ENCODE data around the gene LDLRAP1.
A peak's percentile ranks its signal among the peaks of the same experiment; 100 is the strongest.

LDLRAP1 gene

DNA sequence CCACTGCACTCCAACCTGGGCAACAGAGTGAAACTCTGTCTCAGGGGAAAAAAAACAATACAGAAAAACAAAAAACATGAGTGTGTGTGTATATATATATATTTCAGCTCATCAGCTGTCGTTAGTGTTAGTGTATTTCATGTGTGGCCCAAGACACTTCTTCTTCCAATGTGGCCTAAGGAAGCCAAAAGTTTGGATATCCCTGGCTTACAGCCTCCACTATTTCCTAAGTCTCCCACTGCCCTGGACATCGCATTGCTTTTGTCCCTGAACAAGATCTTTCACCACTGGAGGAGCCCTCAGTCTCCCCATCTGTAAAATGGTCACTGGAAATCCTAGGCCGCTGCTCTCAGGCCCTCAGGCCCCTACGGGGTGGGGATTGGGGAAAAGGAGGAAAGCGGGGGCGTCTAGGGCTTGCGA lies 391 bp upstream of the LDLRAP1 start:
- no peak for DNase-seq (ENCODE audit: low read depth in 2 of 2)

- no peak for DNase-seq (ENCODE audit: low read depth in 2 of 2)
These were observed 898 bp downstream of the LDLRAP1 start for GRCh38 chr1:25544243-25544764.

GRCh38 chr1:25544819-25545218 lies 1.4 kb downstream of the LDLRAP1 start:
- DNase-seq (ENCODE audit: low read depth in 2 of 2) = no peak

DNA sequence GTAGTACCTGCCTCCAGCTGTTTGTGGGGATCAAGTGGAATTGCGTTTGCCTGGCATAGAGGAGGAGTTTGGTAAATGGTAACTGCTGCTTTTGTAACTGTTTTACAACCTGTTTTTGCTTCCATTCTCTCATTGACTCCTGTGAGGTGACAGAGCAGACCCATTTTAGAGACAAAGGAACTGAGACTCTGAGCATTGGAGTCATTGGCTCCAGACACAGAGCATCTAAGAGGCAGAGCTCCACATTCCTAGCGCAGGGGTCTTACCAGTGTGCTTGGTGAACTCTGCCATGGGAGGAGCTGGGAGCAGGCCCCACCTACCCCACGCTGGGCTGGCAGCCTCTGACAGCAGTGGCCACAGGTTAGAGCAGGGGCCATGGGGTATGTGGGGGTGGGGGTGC lies 2.4 kb downstream of the LDLRAP1 start:
- DNase-seq (ENCODE audit: low read depth in 2 of 2) = no peak

DNA sequence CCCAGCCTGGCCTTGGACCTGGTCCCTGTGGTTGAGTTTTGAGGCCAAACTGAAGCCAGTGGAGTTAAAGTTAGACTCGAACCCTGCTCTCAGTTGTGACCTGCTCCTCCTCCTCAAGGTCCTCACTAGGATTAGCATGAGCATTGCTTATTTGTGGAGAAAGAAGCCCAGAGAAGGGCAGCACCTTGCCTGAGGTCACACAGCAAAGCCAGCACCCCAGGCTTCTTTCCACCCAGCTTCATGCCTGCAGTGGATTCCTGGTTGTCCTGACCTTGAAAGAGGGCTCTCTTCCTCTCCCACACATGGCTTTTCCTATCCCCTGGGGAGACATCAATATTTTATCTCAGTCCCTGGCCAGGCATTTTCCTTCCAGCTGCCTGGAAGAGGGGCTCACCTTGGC lies 2.8 kb downstream of the LDLRAP1 start:
- DNase-seq (ENCODE audit: low read depth in 2 of 2) = no peak

- DNase-seq (ENCODE audit: low read depth in 2 of 2) = no peak
These were observed 5.2 kb downstream of the LDLRAP1 start for GRCh38 chr1:25548601-25549000.

DNA sequence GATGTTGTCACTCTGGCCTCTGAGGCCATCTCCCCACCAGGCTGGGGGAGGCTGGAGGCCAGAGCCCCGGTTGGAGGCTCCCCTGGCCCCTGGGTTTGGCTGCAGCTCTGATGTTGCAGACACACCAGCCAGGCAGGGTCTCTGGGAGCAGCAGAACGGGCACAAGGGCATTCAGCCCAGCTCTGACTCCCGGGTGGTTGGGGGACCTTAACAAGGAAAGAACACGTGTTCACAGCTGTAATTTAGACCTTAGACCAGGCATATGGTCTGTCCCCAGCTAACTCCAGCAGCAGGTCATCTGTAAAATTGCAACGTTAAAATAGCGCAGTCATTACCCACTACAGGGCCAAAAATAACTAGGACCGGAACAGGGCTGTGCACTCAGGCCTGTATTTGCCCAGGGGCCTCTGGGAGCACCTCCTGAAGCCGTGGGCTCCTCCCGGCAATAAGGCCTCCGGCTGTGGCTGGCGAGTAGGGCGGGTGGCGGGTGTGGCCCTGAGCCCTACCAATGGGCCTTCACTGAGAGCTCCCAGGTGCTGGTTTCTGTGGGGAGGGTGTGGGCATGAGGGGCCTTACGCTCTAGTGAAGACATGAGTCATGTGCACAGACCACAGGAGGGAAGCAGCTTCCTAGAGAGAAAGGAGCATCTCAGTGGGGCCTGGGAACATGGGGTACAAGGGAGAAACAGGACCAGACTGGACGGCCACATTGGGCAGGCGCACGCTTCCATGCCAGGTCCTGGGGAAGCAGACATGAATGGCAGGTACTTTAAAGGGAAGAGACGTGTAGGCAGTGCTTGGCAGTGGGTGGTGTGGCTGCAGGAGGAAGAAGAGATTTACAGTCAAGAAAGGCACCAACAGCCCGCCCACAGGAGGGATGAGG lies 6.1 kb downstream of the LDLRAP1 start:
- peak in 1 of 2 donors; percentile 47 for DNase-seq (ENCODE audit: low read depth in 2 of 2)

- no peak for DNase-seq (ENCODE audit: low read depth in 2 of 2)
These were observed 6.7 kb downstream of the LDLRAP1 start for GRCh38 chr1:25550155-25550506.

DNA sequence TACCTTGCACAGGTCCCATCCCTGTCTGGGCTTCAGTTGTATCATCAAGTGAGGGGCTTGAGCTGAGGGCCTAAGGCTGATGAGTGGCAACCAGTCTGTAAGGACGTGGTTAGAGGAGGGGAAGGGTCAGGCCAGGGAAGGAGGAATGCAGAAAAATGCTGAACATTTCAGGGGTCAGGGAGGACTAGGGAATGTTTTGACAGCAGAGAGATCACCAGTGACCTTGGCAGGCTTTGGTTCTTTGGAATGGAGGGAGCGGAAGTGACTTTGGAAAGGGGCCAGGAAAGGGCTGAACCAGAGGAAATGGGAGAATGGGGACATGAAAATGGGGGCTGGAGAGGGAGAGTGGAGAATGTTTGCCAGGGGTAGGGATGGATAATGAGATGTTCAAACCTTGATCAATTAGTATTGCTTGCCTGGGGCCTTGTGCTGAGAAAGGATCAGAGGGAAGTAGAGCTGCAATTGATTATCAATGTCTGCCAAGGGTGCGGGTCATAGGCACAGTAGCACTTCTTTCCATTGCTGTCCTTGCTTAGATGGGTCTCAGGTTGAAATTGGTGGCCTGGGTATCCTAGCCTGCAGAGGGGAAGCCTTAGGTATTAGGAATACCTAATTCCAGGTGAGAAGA lies 7.4 kb downstream of the LDLRAP1 start:
- DNase-seq (ENCODE audit: low read depth in 2 of 2) = no peak

DNA sequence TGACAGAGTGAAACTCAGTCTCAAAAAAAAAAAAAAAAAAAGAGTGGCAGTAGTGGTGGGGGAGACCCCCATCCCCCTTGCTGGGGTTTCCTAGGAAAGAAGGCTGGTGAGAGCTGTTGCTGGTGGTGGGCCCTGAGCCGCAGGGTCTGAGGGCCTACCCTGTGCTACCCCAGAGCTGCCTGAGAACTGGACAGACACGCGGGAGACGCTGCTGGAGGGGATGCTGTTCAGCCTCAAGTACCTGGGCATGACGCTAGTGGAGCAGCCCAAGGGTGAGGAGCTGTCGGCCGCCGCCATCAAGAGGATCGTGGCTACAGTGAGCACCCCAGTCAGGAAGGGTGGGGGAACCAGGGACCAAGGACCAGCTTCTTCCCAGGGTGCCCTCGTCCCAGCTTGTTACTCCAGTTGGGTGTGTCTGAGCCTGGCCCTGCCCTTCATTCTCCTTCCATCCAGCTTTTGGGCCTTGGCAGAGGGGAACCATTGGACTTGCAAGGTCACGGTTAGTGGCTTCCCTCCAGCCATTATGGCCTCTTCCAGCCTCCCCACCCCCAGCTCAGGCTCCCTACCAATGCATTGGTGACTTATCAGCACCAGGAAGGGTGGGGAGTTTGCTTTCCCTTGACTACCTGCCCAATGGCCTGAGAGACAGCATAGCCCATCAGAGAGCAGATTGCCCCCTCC lies 10.5 kb downstream of the LDLRAP1 start:
- DNase-seq (ENCODE audit: low read depth in 2 of 2) = no peak

GRCh38 chr1:25554430-25554780 lies 11.0 kb downstream of the LDLRAP1 start:
- DNase-seq (ENCODE audit: low read depth in 2 of 2) = no peak

DNA sequence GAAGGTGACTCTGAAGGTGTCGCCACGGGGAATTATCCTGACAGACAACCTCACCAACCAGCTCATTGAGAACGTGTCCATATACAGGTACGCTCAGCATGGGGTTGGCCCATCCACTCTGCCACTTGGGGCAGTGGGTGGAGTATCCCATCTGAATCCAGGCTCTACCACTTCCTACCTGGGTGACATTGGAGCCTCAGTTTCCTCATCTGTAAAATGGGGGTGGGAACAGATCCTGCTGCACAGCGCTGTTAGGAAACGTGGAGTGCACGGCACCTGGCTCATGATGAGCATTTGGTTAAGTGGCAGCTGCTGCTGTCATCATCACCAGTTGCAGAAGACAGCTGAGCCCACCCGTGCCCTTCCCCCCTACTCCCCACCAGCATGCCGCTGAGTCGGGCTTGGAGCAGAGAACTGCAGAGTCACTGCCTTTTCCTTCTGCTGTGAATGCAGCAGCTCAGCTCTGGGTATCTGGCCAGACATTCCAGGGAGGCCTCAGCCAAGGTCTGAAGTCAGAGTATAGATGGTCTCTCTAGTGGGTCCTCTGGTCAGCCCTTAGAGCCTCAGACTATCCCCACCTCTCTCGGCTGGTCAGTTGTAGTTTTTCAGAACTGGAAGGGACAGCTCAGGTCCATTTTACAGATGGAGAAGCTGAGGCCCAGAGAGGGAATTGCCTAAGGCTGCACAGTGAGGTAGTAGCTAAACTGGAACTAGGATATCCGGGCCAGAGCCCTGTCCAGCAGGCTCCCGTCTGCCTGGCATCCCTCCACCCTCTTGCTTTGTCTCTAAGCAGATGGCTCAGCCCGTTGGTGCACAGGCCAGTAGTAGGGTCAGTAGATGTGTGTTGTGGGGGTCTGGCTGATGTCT lies 11.7 kb downstream of the LDLRAP1 start:
- DNase-seq (ENCODE audit: low read depth in 2 of 2) = no peak

DNA sequence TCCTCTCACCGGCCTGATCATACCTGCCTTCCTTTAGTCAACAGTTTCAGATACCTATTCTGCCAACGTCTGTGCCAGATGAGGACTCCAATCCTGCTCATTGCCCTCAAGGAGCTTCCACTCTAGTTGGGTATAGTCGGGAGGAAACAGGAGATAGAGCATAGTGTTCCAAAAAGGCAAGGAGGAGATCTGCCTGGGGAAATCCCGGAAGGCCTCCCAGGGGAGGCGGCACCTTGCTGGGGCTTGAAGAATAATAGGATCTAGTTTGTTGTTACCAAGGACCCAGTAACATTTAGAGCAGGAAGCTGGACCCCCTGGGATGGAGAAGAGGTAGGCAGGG lies 12.3 kb downstream of the LDLRAP1 start:
- no peak for DNase-seq (ENCODE audit: low read depth in 2 of 2)

DNA sequence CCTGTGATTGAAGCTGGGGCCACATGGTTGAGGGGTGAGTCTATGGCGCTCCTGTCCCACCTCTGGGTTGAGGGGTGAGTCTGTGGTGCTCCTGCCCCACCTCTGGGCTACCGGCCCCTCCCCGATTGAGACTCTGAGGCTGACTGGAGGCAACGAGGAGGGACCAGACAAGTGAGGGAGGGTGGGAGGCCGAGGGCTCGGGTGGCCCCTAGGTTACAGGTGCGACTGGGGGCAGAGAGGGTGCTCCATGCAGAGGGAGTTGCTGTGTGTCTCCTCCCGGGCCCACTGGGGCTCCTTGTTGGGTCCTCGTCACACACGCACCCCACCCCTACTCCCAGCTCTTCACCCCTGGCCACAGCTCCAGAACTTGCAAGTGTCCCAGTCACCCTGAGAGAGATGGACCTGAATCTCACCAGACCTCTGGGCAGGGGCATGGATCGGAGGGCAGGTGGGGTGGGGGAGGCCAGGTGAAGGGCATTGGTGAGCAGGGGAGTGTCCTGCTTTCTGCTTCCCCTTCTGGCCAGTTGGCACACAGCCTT lies 12.8 kb downstream of the LDLRAP1 start:
- DNase-seq (ENCODE audit: low read depth in 2 of 2) = no peak

DNA sequence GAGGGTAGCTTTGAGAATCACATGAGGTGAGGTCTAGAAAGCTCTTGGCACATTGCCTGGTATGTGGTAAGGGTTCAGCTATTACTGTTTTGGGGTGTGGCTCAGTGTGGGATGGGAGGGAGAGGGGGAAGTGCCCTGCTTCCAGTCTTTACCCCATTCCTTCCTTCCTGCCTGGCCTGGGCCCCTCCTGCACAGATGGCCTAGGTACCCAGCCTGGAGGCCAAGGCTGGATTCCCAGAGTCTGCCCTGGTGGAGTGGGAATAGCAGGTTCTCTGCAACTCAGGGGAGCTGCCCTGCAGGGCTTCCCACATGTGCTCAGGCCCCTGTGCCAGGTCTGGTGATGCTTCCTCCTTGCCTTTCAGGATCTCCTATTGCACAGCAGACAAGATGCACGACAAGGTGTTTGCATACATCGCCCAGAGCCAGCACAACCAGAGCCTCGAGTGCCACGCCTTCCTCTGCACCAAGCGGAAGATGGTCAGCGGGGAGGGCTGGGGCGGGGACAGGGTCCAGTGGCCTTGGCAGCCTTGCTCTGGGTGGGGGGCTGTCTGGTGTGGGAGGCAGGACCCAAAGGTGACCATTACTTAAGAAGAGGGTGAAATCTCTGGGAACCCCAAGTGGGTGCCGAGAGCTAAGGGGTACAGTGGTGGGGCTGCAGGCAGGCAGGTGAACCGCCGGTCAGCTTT lies 13.5 kb downstream of the LDLRAP1 start:
- DNase-seq (ENCODE audit: low read depth in 2 of 2) = no peak

- DNase-seq (ENCODE audit: low read depth in 2 of 2) = no peak
These were observed 14.1 kb downstream of the LDLRAP1 start for GRCh38 chr1:25557543-25557942.

- no peak for DNase-seq (ENCODE audit: low read depth in 2 of 2)
These were observed 15.6 kb downstream of the LDLRAP1 start for GRCh38 chr1:25559031-25559430.

GRCh38 chr1:25560001-25560400 lies 16.6 kb downstream of the LDLRAP1 start:
- DNase-seq (ENCODE audit: low read depth in 2 of 2) = no peak

GRCh38 chr1:25560788-25561187 lies 17.4 kb downstream of the LDLRAP1 start:
- no peak for DNase-seq (ENCODE audit: low read depth in 2 of 2)

- DNase-seq (ENCODE audit: low read depth in 2 of 2) = no peak
These were observed 18.2 kb downstream of the LDLRAP1 start for GRCh38 chr1:25561421-25562100.

Measured in stimulated activated CD8-positive, alpha-beta memory T cell treated with anti-CD3 and anti-CD28 coated beads, Interleukin-7, amount 100 ng/mL, for 1 hour (primary cell).